ENCODE data around the gene VTI1A. TPM values are rescaled to one million over a fixed set of nuclear protein-coding genes. Genes with fewer than 3 reads are reported as not detected.

The VTI1A gene
- total RNA-seq, 1 experiment from 2014 or later = 30.5 TPM

DNA sequence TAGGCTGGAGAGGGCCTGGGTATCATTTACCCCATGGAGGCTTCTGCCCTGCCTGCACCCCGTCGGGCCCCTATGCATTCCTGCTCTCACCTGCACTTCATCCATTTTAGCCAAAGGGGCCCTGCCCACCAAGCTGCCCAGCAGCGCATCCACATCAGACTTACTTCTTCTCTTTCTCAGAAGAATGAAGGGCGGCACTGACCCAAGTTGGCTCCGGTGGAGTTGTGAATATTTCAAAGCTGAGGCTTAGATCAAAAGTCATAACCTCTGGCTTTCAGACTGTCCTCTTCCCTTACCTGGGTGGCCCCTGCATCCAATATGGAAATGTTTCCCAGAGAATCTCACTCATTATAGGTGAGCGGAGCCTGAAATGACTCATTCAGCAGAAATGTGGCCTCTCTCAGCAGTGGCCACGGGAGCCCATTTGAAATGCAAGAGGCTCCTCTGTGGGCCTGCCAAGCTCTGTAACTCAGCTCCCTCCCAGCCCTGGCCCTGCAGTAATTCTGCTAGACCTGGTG is 385.4 kb downstream of the VTI1A start:
- peak; percentile 41 for DNase-seq (ENCODE audit: low spot score)

DNA sequence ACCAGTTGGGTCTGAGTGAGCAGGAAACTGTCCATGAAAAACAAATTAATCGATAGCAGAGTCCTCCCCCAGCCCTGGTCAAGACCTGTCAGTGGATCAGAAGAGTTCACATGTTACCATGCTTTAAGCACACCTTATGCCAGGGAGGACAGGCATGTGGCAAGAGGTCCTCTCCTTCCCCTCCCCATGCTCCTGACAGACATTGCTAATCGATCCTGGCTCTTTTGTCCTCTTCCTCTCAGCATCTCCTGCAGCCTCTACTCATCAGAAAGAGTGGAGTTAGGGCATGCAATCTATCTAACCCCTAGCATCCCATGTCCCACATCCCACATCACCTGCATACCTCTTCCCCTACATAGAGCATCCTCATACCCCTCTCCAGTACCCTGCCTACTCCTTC is 385.9 kb downstream of the VTI1A start:
- no peak for DNase-seq (ENCODE audit: low spot score)

DNA sequence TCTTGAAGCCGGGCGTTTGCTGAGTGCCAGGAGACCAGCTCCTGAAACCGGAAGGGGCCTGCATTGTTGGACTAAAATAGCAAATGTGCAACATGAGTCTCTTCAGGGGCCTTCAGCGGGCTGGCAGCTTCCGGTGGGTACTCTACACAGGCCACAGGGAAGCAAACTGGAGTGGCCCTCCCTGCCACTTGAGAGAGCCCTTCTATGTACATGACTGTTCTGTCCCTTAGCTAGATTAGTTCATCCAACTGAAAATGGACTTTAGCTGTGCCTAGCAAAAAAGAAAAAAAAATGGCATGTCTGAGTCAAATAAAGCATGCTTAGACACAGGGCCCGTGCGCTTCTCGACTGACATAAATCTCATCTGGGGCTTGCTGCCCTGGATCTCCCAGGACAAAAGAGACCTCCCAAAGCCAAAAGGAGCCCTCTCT is 387.8 kb downstream of the VTI1A start:
- no peak for DNase-seq (ENCODE audit: low spot score)

DNA sequence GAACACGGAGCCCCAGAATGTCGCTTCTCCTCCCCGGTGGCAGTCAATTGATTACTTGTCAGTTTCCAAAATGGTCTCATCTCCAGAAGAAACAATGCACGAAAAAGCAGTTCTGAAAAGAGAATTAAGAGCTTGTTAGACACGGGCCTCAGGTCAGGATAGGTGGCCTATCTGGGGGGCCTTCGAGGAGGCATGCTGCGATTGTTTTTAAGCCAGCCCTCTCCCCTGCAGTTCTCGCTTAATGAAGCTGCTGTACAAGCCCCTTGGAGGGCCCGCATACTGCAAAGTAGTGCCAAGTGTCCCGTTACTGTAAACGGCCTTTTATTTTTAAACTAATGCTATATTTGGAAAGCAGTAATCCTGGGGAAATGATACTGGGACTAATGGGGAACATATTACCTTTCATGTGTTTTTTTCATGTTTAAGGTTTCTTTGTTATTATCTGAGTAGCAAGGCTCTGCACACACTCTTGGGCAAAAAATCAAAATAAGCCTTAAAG is 388.3 kb downstream of the VTI1A start:
- no peak for DNase-seq (ENCODE audit: low spot score)

DNA sequence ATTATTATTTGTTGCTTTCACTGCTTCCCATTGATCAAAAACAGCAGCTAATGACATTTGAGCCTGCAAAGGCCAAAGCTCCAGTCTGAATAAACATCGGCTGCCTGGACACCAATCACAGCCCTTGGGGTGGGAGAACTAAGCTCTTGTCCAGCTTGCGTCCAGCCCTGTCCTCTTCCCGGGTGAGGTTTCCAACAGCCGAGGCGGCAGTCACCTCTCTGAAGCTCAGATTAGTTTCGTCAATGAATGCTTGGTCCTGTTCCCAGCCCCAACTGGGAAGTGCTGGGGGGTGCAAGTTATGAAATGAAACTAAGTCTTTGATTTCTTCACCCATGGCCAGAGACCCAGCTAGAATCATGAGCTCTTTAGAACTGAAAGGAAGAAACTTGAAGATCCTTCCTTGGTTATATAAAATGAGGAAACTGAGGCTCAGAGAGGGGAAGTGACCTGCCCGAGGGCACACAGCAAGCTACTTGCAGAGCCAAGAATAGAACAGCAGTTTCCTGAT is 389.0 kb downstream of the VTI1A start:
- no peak for DNase-seq (ENCODE audit: low spot score)

DNA sequence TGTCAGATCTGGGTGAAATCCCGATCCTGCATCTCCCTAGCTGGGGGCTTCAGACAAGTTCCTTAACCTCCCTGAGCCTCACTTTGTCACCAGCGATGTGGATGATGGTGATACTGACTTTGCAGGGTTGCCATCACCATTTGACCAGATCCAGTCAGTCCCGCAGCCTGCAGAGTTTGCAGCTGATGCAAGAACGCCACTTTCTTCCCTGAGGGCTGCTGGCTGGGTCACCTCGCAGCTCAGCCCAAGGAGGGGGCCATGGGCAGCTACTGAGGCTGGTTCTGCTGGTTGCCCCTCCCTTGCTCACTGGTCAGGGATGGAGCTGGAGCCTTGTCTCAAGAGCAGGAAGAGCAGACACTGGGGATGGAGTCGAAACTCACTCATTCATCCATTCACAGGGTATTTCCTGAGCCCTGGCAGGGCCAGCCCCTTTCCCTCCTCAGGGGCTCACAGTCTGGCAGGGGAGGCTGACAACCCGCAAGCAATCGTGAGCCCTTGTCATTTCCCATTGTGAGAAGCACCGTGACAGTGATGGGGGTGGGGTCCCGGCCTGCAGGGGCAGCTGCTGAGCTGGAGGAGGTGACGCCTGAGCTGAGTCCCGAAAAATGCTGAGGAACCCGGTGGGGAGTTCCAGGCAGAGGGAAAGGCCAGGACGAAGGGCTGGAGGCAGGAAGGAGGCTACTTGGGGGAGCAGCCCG is 391.9 kb downstream of the VTI1A start:
- no peak for DNase-seq (ENCODE audit: low spot score)

DNA sequence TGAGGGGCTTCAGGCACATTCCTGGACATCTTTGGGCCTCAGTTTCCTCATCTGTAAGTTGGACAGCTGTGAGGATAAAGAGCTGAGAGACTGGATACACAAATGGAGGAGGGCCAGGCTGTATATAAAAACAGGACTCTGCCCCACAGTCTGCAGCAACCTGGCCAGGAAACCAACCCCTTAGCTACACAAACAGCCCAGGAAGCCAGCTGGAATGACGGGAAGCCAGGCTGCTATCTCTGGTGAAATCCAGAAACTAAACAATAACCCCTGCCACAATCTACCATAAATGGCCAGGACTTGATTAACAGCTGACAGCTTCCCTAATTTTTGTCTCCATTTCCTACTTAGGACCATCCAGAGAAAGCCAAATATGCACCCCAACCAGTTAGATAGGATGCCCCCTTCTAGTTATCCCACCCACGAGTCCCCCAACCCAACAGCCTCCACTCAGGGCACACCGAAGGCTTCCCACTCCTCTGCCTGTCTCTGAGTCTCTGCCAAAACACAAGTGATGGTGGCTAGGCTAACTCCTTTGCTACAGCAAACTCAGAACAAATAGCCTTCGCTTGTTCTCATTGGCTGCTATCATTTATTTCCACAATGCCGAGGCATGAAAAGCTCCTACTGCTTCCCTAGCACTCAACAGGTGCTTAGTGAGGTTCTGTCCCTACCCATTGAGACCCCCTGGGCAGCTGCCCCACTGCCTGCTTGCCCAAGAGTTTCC is 393.1 kb downstream of the VTI1A start:
- no peak for DNase-seq (ENCODE audit: low spot score)

DNA sequence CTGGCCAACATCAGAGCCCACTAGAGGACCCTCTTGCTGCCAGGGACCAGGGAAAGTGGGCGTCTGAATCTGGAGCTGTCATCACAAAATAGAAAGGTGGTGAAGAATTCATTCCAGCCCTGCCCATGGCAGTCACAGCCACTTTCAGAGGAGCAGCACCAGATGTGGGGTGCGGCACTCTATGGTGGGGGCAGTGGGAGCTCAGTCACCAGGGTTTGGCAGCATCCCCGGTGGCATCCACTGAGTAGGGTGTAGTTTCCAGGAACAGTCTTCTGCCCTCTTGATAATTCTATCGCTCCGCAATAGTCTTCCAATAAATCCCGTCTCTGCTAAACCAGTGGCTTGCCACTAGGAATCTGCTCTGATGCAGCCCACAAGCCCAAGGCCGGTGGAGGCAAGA is 394.5 kb downstream of the VTI1A start:
- DNase-seq (ENCODE audit: low spot score) = no peak

DNA sequence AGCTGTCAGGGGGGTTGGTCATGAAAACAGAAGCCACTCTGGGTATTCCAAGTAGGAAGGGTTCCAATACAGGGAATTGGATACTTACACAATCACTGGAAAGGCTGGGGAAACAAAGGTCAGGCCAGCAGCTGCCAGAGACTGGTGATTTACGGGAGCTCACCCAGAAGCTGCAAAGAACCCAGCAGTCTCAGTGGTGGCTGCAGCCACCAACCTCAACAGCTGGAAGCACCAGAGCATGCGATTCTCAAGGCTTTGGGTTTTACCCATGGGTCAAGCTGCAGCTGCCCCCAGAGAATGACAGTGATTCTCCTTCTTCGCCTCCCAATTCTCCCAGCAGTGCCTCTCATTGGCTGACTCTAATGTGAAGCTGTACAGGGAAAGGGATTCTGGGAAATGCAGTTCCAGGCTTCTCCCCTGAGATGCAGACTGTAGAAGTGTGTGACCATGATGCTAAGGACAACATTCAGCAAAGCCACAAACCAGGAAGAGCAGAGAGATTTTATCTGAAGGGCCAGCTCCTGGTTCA is 395.9 kb downstream of the VTI1A start:
- peak; percentile 70 for DNase-seq (ENCODE audit: low spot score)

DNA sequence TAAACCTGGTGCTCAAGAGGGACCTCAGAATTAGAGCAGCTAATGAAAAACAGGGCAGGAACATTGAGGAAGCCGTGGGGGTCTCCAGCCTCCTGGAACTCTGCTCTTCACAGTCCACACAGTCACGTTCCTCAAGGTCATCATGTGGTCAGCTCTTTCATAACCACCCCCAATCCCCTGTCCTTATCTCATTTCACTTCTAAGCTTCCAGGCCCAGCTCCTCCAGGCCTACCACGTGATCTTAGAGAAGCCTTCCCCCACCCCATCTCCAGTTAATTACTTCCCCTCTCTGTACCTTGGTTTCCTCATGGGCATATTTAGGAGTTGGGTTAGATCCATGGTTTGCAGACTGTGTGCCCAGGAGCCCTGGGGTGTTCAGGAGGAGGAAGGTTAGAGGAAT is 396.6 kb downstream of the VTI1A start:
- no peak for DNase-seq (ENCODE audit: low spot score)

DNA sequence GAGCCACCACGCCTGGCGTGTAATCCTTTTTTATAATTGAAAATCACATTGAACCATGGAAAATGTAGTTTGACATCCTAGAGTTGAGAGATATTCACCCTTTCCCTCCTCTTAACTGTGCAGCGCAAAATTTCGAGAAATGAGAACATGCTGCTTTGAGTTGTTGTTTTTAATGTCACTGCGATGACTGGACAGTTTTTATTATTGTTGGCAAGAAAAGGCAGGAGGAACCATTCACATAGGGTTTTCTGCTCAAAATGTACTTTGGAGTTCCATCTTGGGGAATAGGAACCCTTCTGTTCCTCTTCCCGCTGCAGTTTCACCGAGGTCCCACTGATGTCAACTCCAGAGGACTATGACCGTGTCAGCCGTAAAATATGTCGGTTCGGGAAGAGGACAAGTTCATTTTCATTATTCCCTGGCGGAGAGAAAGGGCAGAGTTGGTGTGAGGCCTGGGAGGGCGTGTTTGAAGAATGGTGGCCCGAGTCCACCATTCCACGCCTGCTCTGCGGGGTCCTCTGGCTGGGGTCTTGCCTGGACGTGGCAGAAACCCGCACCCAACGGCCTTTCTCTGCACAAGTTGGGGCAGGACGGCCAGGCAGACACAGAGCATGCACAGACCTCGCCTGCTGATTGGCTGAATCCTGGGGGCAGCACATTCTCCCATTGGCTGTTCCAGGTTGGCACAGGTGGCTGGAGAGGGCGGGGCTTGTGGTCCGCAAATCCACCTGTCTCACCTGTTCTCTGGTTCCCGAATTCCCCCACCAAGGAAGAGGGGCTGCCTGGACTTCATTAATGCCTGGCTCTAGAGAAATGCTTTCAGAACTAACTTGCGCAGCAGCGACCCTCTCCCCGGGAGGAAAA is 397.9 kb downstream of the VTI1A start:
- no peak for DNase-seq (ENCODE audit: low spot score)

DNA sequence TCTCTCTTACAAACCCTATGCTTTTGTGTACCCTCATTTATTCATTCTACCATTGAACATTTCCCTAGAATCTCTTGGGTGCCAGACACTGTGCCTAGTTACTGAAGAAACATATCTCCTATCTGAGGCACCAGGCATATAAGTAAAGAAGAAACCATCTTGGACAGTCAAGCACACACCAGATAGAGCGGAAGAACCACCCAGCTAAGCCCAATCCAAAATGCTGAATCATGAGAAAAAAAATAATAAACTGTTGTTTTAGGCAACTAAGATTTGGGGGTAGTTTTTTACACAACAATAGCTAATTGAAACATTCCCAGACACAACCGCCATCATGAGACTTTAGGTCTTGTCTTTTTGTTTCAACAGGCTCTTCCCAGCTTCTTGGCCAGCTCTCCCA is 400.8 kb downstream of the VTI1A start:
- DNase-seq (ENCODE audit: low spot score) = no peak

DNA sequence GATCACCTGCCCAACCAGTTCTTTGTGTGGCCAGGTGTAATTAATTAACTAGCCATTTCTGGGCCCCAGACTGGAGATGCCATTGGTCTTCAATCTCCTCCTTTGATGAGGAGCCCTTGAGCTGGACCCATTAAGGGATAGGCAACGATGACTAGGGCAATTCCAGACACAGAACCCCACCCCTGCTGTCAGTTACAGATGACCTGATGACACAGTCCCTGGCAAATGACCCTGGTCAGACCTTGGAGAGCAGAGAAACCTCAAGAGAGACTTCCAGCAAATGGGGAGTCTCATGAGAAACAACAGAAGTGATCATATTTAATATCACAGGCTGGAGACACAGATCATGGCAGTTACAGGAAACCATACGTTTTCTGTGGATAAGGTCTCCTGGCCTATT is 401.2 kb downstream of the VTI1A start:
- DNase-seq (ENCODE audit: low spot score) = no peak

DNA sequence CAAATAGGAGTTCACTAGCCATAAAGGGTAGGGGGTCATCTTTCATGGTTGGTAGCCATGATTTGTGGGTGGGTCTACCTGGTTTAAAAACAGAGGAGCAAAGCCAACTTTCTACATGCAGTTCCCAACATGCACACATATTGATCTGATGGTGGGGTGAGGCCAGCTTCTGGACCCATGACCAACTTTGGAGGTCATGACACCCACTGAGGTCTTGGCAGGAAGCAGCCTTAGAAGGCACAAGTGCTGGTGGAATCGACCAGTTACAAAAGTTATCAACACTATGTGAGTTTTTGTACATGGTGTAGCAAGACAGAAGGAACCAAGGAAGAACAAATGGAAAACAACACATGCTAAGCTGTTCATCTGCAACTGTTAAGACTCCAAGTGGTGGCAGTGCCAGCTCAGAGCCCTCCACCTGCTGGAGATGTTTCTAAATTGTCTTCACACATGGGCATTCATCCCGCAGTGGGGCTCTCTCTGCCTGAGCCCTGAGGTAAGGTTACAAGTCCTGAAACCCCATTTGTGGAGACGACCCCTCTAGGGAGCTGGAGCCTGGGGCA is 401.9 kb downstream of the VTI1A start:
- DNase-seq (ENCODE audit: low spot score) = no peak

DNA sequence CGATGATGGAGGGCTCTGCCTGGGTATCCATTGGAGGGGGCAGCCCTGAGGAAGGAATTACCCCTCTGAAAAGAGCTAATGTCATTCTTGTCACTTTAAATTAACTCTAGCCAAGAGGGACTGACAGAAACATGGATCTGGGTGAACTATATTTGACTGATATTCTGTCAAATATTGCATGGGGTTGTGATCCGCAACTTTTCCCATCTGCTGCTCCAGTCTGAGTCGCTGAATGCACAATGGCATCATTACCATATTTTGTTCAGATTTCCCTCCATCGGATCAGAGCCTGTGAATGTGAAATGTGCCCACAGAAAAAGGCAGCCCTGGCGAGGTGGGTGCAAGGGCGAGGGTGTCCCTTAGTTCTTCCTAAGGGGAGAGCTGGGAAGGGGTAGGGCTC is 402.5 kb downstream of the VTI1A start:
- DNase-seq (ENCODE audit: low spot score) = no peak

DNA sequence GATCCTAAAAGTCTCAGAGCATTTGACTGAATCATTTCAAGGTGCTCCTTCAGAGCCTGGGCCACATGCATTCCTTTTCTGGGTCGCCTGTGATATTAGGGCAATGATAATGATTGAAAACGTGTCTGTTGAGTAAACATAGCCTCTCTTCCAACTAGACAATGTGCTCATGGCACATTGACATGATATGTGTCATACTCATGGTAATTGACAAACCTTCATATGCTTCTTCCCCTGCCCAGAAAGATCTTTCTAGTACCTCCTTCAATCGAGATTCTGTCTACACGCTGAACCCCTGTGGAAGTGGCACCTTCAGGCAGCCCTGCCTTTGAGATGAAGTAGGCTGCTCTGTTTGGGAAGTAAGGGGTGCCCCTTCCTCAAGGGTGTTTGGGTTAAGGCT is 404.2 kb downstream of the VTI1A start:
- DNase-seq (ENCODE audit: low spot score) = no peak

DNA sequence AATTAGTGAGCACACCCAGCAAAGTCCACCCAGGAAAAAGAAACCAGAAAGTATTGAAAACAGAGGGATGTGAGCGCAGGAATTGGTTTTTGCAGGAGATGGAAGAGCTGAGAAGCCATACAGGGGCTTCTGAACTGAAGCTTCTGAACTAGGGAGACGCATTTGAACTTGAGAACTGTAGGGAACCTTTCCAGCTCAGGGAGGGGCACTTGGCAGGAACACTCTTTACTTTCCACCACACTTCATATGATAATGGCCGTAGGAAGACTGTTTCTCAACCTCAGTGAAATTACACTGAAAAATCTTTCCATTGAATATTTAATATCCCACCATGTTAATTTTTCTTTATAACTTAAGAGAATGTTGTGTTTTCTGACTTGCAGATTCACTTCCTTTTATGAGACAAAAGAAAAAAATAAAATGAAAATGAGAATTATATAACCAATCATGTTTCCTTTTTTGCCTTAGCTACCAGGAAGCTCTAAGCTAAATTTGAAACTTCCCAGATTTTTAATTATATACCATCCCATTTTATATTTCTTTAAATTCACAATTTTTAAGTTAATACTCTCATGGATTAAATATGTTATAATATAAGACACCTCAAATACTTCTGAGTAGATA is 404.7 kb downstream of the VTI1A start:
- no peak for DNase-seq (ENCODE audit: low spot score)

DNA sequence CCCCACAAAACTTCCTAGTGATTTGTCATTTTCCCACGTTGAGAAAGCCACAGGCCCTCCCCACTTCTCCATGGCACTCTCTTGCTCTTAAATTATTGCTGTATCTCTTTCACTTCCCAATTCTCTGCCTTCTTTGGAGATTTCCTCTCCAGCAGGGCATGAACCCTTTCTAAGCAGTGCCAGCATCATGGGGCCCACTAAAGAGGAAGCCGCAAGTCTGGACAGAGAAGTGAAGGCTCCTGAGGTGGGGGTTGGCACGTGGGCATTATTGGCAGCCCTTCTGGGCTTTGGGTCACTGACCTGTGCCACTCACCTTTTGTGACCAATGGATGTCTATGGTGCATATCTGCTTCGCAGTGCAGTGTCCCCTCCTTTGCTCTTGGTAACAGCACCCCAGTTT is 405.3 kb downstream of the VTI1A start:
- no peak for DNase-seq (ENCODE audit: low spot score)

DNA sequence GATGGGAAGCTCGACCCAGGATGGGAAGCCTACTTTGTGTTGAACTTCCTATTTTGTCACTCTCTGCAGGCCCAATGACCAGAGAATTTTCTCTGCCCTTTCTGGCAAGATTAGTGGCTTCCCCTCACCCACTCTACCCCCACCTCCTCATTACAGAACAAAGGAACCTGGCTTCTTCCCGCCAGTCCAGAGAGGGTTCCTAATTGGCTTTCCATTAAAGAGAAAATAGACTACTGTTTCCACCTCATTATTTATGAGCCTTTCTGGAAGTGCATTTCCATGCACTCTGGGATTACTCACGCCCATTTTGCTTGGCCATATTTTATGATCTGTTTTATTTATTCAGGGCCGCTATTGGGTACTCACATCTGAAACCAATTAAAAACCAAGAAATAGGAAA is 408.1 kb downstream of the VTI1A start:
- no peak for DNase-seq (ENCODE audit: low spot score)

DNA sequence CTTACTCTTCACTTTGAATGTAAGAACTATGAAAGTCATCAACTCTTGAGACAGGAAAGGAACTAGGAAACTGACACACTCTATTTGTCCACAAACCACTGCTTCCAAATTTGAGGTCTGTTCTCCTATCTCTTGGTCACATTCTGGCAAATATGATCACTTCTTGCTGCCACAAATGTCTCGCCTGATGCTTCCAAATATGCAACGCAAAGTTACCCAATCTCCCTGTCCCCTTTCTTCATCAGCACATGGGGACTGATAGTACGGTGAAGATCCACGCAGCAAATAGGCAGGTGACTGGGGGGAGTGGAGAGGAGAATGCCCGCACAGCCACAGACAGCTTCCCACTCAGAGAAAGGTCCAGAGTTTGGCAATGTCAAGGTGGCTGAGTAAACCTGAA is 410.5 kb downstream of the VTI1A start:
- DNase-seq (ENCODE audit: low spot score) = no peak
